HG02973 (cell line): Measurements from ENCODE around the gene OAS2.

Source experiments
- ATAC-seq: cut with Tn5 transposase; IDR thresholded peaks from one replicate; pipeline ENCODE4 v1.9.1; 2021; ENCODE audit warnings: moderate library complexity; ENCODE audit not compliant: unreplicated experiment

The OAS2 gene

GRCh38 chr12:113056631-113057488 is 78.5 kb downstream of the OAS2 start, which contains the start of gene DTX1:
Gene DTX1 (plus strand): TSS chr12:113056730. CDS start chr12:113058193, 1,463 bp downstream.
- no peak for ATAC-seq

GRCh38 chr12:113057565-113058485 is 79.5 kb downstream of the OAS2 start:
- no peak for ATAC-seq

GRCh38 chr12:113058553-113058952 is 80.2 kb downstream of the OAS2 start:
- ATAC-seq = no peak

- no peak for ATAC-seq
Measured at GRCh38 chr12:113059071-113059595, 80.8 kb downstream of the OAS2 start.

- ATAC-seq = no peak
Measured at GRCh38 chr12:113060336-113060960, 82.1 kb downstream of the OAS2 start.

GRCh38 chr12:113061061-113061694 is 82.9 kb downstream of the OAS2 start:
- no peak for ATAC-seq
